CD4-positive, CD25-positive, alpha-beta regulatory T cell (primary cell): ENCODE data around the gene RTL9. TPM values are rescaled to one million over a fixed set of nuclear protein-coding genes. Genes with fewer than 3 reads are reported as not detected.

Experiments
- ATAC-seq, 2 donors: fragments of 150-1000 bp; cut with Tn5 transposase; one replicate each; pipeline ENCODE4 v1.10.0; 2021; ENCODE audit warnings: low read depth in 2 of 2, moderate number of reproducible peaks in 2 of 2, moderate library complexity in 1 of 2
- DNase-seq, 3 donors: peaks; one replicate each; pipeline versions ENCODE4 v3.0.0 to v3.0.0-alpha.2; 2012 to 2022; ENCODE audit warnings: mixed read lengths in 1 of 3
- H3K27ac ChIP-seq: one replicate; pipeline ENCODE4 v1.7.0; 2013; ENCODE audit warnings: mild to moderate bottlenecking, low read length; ENCODE audit not compliant: insufficient read depth, poor library complexity, severe bottlenecking
- H3K27me3 ChIP-seq: one replicate; pipeline ENCODE4 v1.7.0; 2013; ENCODE audit warnings: low read length; ENCODE audit not compliant: control insufficient read depth, insufficient read depth
- H3K36me3 ChIP-seq: one replicate; pipeline ENCODE4 v1.7.0; 2013; ENCODE audit warnings: mild to moderate bottlenecking, low read length, moderate library complexity; ENCODE audit not compliant: control insufficient read depth, insufficient read depth
- H3K4me1 ChIP-seq: 2 replicates; pipeline ENCODE4 v1.7.0; 2013; ENCODE audit warnings: mild to moderate bottlenecking, low read length; ENCODE audit not compliant: insufficient read depth, control insufficient read depth, poor library complexity, severe bottlenecking
- H3K4me3 ChIP-seq: one replicate; pipeline ENCODE4 v1.7.0; 2013; ENCODE audit warnings: low read depth, mild to moderate bottlenecking, low read length, moderate library complexity
- H3K9me3 ChIP-seq, 2 experiments: 1 replicate in 1 of 2; 2 replicates in 1 of 2; pipeline ENCODE4 v1.7.0; 2013; ENCODE audit warnings: low read length in 2 of 2, mild to moderate bottlenecking in 1 of 2, moderate library complexity in 1 of 2; ENCODE audit not compliant: control insufficient read depth in 2 of 2
- H3K27ac Mint-ChIP-seq, 3 donors: one replicate each; pipeline ENCODE4 v1.8.0; 2020 to 2022; ENCODE audit warnings: mild to moderate bottlenecking in 3 of 3, mixed read lengths in 3 of 3, moderate library complexity in 2 of 3
- H3K27me3 Mint-ChIP-seq: one replicate; pipeline ENCODE4 v1.8.0; 2022; ENCODE audit warnings: mild to moderate bottlenecking, mixed read lengths
- H3K36me3 Mint-ChIP-seq: one replicate; pipeline ENCODE4 v1.8.0; 2020; ENCODE audit warnings: mixed read lengths
- H3K4me1 Mint-ChIP-seq, 4 donors: one replicate each; pipeline ENCODE4 v1.8.0; 2020 to 2022; ENCODE audit warnings: mixed read lengths in 4 of 4, mild to moderate bottlenecking in 1 of 4
- H3K4me3 Mint-ChIP-seq, 4 donors: one replicate each; pipeline ENCODE4 v1.8.0; 2020 to 2022; ENCODE audit warnings: mild to moderate bottlenecking in 4 of 4, mixed read lengths in 4 of 4, moderate library complexity in 3 of 4
- H3K9me3 Mint-ChIP-seq, 7 donors: one replicate each; pipeline ENCODE4 v1.8.0; 2020 to 2022; ENCODE audit warnings: mixed read lengths in 7 of 7, mild to moderate bottlenecking in 3 of 7, moderate library complexity in 2 of 7
- polyA plus RNA-seq, 4 donors: library from polyadenylated mRNA; unstranded; fragments of 300-500 nt; fragmentation: Illumina TruSeq; gene quantifications; one replicate each; pipeline ENCODE4 v1.2.3, GENCODE V29; 2021
- total RNA-seq: library from RNA; stranded (reverse); gene quantifications from one replicate; pipeline ENCODE4 v1.2.3, GENCODE V29; 2022

The RTL9 gene
- total RNA-seq: not detected
- polyA plus RNA-seq: not detected

- Mint-ChIP-seq H3K9me3 (peaks cover 0 to 1% (median 0%) of the 10 kb centered on the region in 7 donors), H3K27ac (no peak within 1 kb of the TSS), H3K27me3 (peaks cover 6% of the 10 kb centered on the region), H3K4me3 (no peak within 1 kb of the TSS), H3K4me1 (no peaks in the 10 kb centered on the region), H3K36me3 (no peaks in the 10 kb centered on the region)
- Histone ChIP-seq H3K9me3 (peaks cover 0 to 2% of the 10 kb centered on the region in 2 experiments), H3K27me3 (peaks cover 3% of the 10 kb centered on the region), H3K36me3 (no peaks in the 10 kb centered on the region), H3K4me3 (no peak within 1 kb of the TSS), H3K4me1 (no peaks in the 10 kb centered on the region), H3K27ac (no peak within 1 kb of the TSS)
- ATAC-seq: no peak
- DNase-seq: no peak
Measured at GRCh38 chrX:110358548-110358947, at the start of gene RTL9. Gene RTL9, plus strand, starts transcription at chrX:110358848. Its CDS starts 91,770 bp downstream, at chrX:110450618.

GRCh38 chrX:110310000-110310790, 48.5 kb upstream of the RTL9 start:
- peak overlapping the region; percentile 43 for H3K27ac ChIP-seq
- no peaks in the 10 kb centered on the region for H3K9me3 ChIP-seq
- H3K27me3 Mint-ChIP-seq: no peaks in the 10 kb centered on the region
- H3K4me1 Mint-ChIP-seq: peaks cover 24 to 79% (median 51%) of the 10 kb centered on the region in 4 donors
- no peaks in the 10 kb centered on the region for H3K36me3 ChIP-seq
- no peaks in the 10 kb centered on the region for H3K36me3 Mint-ChIP-seq
- no peaks in the 10 kb centered on the region for H3K27me3 ChIP-seq
- peaks cover 30% of the 10 kb centered on the region for H3K4me1 ChIP-seq
- H3K27ac Mint-ChIP-seq: peak overlapping the region in 2 of 3 donors; percentile 3 to 76
- DNase-seq: no peak
- H3K4me3 Mint-ChIP-seq: peak overlapping the region in 2 of 4 donors; percentile 6 to 62
- peak overlapping the region; percentile 47 for H3K4me3 ChIP-seq
- no peak for ATAC-seq
- H3K9me3 Mint-ChIP-seq: no peaks in the 10 kb centered on the region

GRCh38 chrX:110310896-110311295, 47.8 kb upstream of the RTL9 start:
- Mint-ChIP-seq H3K4me3 (peak overlapping the region; percentile 6 to 62 (median 25)), H3K9me3 (no peaks in the 10 kb centered on the region), H3K36me3 (no peaks in the 10 kb centered on the region), H3K27ac (peak overlapping the region; percentile 3 to 76 (median 45)), H3K27me3 (no peaks in the 10 kb centered on the region), H3K4me1 (peaks cover 24 to 79% (median 53%) of the 10 kb centered on the region in 4 donors)
- H3K27ac ChIP-seq: peak overlapping the region; percentile 43
- H3K27me3 ChIP-seq: no peaks in the 10 kb centered on the region
- H3K4me1 ChIP-seq: peaks cover 30% of the 10 kb centered on the region
- DNase-seq: peak in 2 of 3 donors; percentile 14 to 57
- H3K4me3 ChIP-seq: peak overlapping the region; percentile 47
- H3K9me3 ChIP-seq: no peaks in the 10 kb centered on the region
- no peaks in the 10 kb centered on the region for H3K36me3 ChIP-seq
- peak; percentile 77 to 85 for ATAC-seq

- peaks cover 30% of the 10 kb centered on the region for H3K4me1 ChIP-seq
- ATAC-seq: no peak
- H3K4me3 Mint-ChIP-seq: peak overlapping the region in 2 of 4 donors; percentile 6 to 62
- no peaks in the 10 kb centered on the region for H3K36me3 ChIP-seq
- H3K27ac ChIP-seq: peak overlapping the region; percentile 43
- no peaks in the 10 kb centered on the region for H3K9me3 Mint-ChIP-seq
- peaks cover 24 to 79% (median 53%) of the 10 kb centered on the region in 4 donors for H3K4me1 Mint-ChIP-seq
- no peaks in the 10 kb centered on the region for H3K36me3 Mint-ChIP-seq
- H3K27ac Mint-ChIP-seq: peak overlapping the region in 1 of 3 donors; percentile 76
- no peaks in the 10 kb centered on the region for H3K27me3 ChIP-seq
- no peak for DNase-seq
- H3K27me3 Mint-ChIP-seq: no peaks in the 10 kb centered on the region
- no peaks in the 10 kb centered on the region for H3K9me3 ChIP-seq
- H3K4me3 ChIP-seq: peak overlapping the region; percentile 47
Measured at GRCh38 chrX:110311437-110312230, 47.0 kb upstream of the RTL9 start.

GRCh38 chrX:110315551-110315950, 43.1 kb upstream of the RTL9 start:
- ATAC-seq: no peak
- Mint-ChIP-seq H3K4me1 (peaks cover 9 to 54% (median 39%) of the 10 kb centered on the region in 4 donors), H3K36me3 (no peaks in the 10 kb centered on the region), H3K4me3 (peak overlapping the region; percentile 94 to 97 (median 95)), H3K9me3 (no peaks in the 10 kb centered on the region), H3K27me3 (no peaks in the 10 kb centered on the region), H3K27ac (peak overlapping the region in 2 of 3 donors; percentile 56 to 92)
- H3K36me3 ChIP-seq: no peaks in the 10 kb centered on the region
- DNase-seq: no peak
- H3K27me3 ChIP-seq: no peaks in the 10 kb centered on the region
- peaks cover 27% of the 10 kb centered on the region for H3K4me1 ChIP-seq
- H3K9me3 ChIP-seq: no peaks in the 10 kb centered on the region
- peak overlapping the region; percentile 92 for H3K4me3 ChIP-seq
- H3K27ac ChIP-seq: no peak overlapping the region

GRCh38 chrX:110316351-110317060, 42.1 kb upstream of the RTL9 start:
- no peak for DNase-seq
- H3K27ac ChIP-seq: no peak overlapping the region

More at GRCh38 chrX:110316351-110317060, 42.1 kb upstream of the RTL9 start:
- no peak for ATAC-seq
- H3K4me3 Mint-ChIP-seq: peak overlapping the region; percentile 94 to 97 (median 95)
- Histone ChIP-seq H3K36me3 (no peaks in the 10 kb centered on the region), H3K27me3 (no peaks in the 10 kb centered on the region), H3K4me3 (peak overlapping the region; percentile 92), H3K9me3 (no peaks in the 10 kb centered on the region), H3K4me1 (peaks cover 18% of the 10 kb centered on the region)
- H3K27ac Mint-ChIP-seq: peak overlapping the region; percentile 87 to 93 (median 92)
- no peaks in the 10 kb centered on the region for H3K9me3 Mint-ChIP-seq
- H3K4me1 Mint-ChIP-seq: peaks cover 5 to 44% (median 32%) of the 10 kb centered on the region in 4 donors
- no peaks in the 10 kb centered on the region for H3K27me3 Mint-ChIP-seq
- H3K36me3 Mint-ChIP-seq: no peaks in the 10 kb centered on the region
